GM18519 (cell line): Measurements from ENCODE around the gene GRK5.

Experiments
- ATAC-seq: cut with Tn5 transposase; IDR thresholded peaks from one replicate; pipeline ENCODE4 v1.9.1; 2021; ENCODE audit warnings: mild to moderate bottlenecking, moderate library complexity; ENCODE audit not compliant: unreplicated experiment, low FRiP score

GRK5 gene

GRCh38 chr10:119412244-119413092 lies 205.1 kb downstream of the GRK5 start:
- no peak for ATAC-seq

- ATAC-seq, result no peak
Observed at GRCh38 chr10:119413093-119413453, 205.7 kb downstream of the GRK5 start.

GRCh38 chr10:119413471-119414080 lies 206.2 kb downstream of the GRK5 start:
- no peak for ATAC-seq

- ATAC-seq, result no peak
Observed at GRCh38 chr10:119414081-119414611, 206.8 kb downstream of the GRK5 start.

- no peak for ATAC-seq
Observed at GRCh38 chr10:119415121-119415520, 207.8 kb downstream of the GRK5 start.

GRCh38 chr10:119415536-119416503 lies 208.4 kb downstream of the GRK5 start:
- ATAC-seq, result no peak

GRCh38 chr10:119416855-119417254 lies 209.5 kb downstream of the GRK5 start:
- no peak for ATAC-seq

GRCh38 chr10:119417852-119418251 lies 210.5 kb downstream of the GRK5 start:
- ATAC-seq, result no peak

- ATAC-seq, result no peak
Observed at GRCh38 chr10:119418362-119418761, 211.0 kb downstream of the GRK5 start.

GRCh38 chr10:119419931-119420330 lies 212.6 kb downstream of the GRK5 start:
- ATAC-seq, result no peak

GRCh38 chr10:119420950-119421875 lies 213.8 kb downstream of the GRK5 start:
- no peak for ATAC-seq

- ATAC-seq, result no peak
Observed at GRCh38 chr10:119421891-119422681, 214.7 kb downstream of the GRK5 start.

- ATAC-seq, result no peak
Observed at GRCh38 chr10:119422682-119423509, 215.5 kb downstream of the GRK5 start.

- no peak for ATAC-seq
Observed at GRCh38 chr10:119423510-119424257, 216.3 kb downstream of the GRK5 start.

- ATAC-seq, result no peak
Observed at GRCh38 chr10:119424258-119424975, 217.0 kb downstream of the GRK5 start.

- no peak for ATAC-seq
Observed at GRCh38 chr10:119425102-119425880, 217.9 kb downstream of the GRK5 start.
